ENCODE measurements around the gene MYO19.
"Not testable (repeated sequence)": the region's sequence is repeated elsewhere in the genome, so short reads cannot be mapped to it uniquely, and the experiment has no call there.

MYO19 gene

DNA sequence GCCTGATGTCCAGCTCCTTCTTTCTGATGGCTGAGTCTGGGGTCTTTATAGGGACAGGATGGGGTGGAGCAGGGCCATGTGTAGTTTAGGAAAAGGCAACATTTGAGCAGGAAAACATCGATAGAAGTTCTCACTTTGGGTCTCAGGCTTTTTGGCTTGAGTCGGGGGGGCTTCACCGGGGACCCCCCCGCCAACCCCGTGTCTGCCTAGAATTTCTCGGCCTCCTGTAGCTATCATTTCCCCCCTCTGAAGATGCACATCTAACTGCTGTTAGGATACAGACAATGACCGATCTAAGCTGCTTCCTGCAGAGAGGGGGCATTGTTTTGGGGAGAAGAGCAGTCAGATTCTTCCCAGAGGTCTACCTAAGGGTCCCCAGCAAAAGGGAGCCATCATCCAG lies 64.9 kb downstream of the MYO19 start:
- H3K9ac ChIP-seq (ENCODE audit: low read depth in 1 of 2, low read length in 2 of 2) = no peak overlapping the region
- peaks cover 3 to 13% of the 10 kb centered on the region in 2 donors for H3K27me3 ChIP-seq (ENCODE audit: control insufficient read depth in 2 of 2, insufficient read depth in 2 of 2, low read length in 2 of 2)
- H3K4me1 ChIP-seq (ENCODE audit: control insufficient read depth in 2 of 2, insufficient read depth in 2 of 2, low read length in 2 of 2) = no peaks in the 10 kb centered on the region
- no peaks in the 10 kb centered on the region for H3K9me3 ChIP-seq (ENCODE audit: control insufficient read depth in 2 of 2, low read length in 2 of 2)
- no peak overlapping the region for H3K27ac ChIP-seq (ENCODE audit: low read depth in 2 of 2, low read length in 2 of 2)
- no peak overlapping the region for H3K4me3 ChIP-seq (ENCODE audit: low read length in 2 of 2)
- H3K36me3 ChIP-seq (ENCODE audit: control insufficient read depth in 2 of 2, insufficient read depth in 2 of 2, low read length in 2 of 2) = no peaks in the 10 kb centered on the region

DNA sequence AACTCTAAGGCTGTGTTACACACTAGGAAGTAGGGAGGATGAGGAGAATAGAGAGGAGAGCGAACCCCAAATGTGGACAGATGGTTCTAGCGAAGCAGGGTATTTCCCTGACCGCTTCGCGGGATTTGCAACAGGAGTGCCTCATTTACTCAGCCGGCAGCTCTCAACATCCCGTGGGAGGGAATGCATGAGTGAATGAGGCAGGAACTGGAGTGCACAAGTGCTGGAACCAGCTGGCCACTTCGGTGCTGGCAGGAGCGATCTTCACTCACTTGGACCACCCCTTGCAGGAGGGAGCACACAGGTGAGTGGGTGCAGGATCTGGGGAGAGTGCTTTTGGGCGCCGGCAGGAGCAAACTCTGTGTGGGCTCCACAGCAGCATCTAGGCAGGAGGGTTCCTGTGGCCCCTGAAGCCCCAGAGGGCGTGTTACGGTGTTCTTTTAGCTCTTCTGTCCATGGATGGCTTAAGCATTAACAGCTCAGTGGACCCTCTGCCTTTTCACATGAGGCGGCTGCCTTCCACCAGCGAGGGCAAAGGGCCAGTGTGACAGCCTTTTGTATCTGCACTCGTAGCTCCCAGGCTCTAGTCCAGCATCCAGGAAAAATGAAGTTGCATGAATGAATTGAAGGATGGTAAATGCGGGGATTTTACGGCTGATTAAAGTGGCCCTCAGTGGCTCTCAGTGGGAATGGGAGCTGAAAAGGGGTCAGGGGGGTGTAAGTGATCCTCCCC lies 65.6 kb downstream of the MYO19 start:
- H3K4me1 ChIP-seq (ENCODE audit: control insufficient read depth in 2 of 2, insufficient read depth in 2 of 2, low read length in 2 of 2) = no peaks in the 10 kb centered on the region
- H3K36me3 ChIP-seq (ENCODE audit: control insufficient read depth in 2 of 2, insufficient read depth in 2 of 2, low read length in 2 of 2) = no peaks in the 10 kb centered on the region
- no peak overlapping the region for H3K9ac ChIP-seq (ENCODE audit: low read depth in 1 of 2, low read length in 2 of 2)
- no peak overlapping the region for H3K4me3 ChIP-seq (ENCODE audit: low read length in 2 of 2)
- H3K27me3 ChIP-seq (ENCODE audit: control insufficient read depth in 2 of 2, insufficient read depth in 2 of 2, low read length in 2 of 2) = peaks cover 3 to 13% of the 10 kb centered on the region in 2 donors
- no peak overlapping the region for H3K27ac ChIP-seq (ENCODE audit: low read depth in 2 of 2, low read length in 2 of 2)
- no peaks in the 10 kb centered on the region for H3K9me3 ChIP-seq (ENCODE audit: control insufficient read depth in 2 of 2, low read length in 2 of 2)

DNA sequence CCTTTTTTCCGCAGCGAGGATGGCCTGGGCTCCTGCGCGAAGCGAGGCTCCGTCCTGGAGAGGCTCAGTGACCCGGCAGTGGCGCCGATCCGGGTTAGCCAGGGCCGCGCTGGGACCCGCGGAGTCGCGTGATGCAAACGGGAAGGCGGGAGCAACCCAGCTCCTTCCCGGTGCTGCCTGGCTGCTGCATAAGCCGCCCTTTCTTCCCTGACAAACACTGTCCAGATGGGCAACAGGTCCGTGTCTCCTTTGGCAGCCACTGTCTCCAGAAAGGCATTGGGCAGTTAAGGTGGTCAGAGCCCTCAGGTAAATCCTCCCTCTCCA lies 69.9 kb downstream of the MYO19 start:
- Histone ChIP-seq H3K4me3 (ENCODE audit: low read length in 2 of 2) (no peak overlapping the region), H3K9ac (ENCODE audit: low read depth in 1 of 2, low read length in 2 of 2) (no peak overlapping the region), H3K36me3 (ENCODE audit: control insufficient read depth in 2 of 2, insufficient read depth in 2 of 2, low read length in 2 of 2) (no peaks in the 10 kb centered on the region), H3K27me3 (ENCODE audit: control insufficient read depth in 2 of 2, insufficient read depth in 2 of 2, low read length in 2 of 2) (peaks cover 3 to 18% of the 10 kb centered on the region in 2 donors), H3K27ac (ENCODE audit: low read depth in 2 of 2, low read length in 2 of 2) (no peak overlapping the region), H3K9me3 (ENCODE audit: control insufficient read depth in 2 of 2, low read length in 2 of 2) (no peaks in the 10 kb centered on the region), H3K4me1 (ENCODE audit: control insufficient read depth in 2 of 2, insufficient read depth in 2 of 2, low read length in 2 of 2) (no peaks in the 10 kb centered on the region)

DNA sequence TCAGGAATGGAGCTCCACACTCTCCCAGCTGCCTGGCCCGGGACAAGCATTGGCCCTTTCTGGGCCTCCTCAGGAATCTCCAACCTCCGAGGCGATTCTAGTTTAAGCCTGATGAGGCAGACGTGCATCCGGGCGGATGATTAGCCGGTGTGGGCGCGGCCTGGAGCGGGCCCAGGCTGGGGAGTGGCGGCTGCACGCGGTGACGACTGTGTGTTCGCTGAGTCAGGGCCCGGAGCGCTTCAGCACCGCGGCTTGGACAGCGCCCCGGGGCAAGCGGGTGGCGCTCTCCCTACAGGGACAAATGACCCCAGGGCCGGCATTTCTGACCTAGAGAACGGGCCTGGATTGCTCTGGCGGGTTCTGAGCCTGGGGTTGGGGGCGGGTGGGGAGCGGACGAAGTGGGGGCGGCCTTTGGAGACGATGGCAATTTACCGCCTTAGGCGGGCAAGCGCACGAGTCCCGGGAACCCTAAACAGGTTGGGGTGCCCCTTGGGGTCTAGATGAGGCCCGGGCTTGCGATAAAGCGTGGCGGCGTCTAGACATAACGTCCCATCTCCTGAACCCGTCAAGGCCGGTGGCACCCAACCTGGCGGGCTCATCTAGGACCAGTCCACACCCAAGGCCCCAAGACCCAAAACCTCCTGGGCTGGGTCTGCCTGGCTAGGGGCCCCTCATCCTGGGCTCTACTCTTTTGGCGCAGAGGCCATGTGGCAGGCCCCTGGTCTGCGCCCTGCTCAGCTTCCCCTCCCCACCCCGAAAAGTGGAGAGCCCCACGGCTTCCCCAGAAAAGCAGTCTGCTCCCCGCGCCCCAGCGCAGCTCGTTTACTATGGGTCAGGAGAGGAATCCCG lies 70.5 kb downstream of the MYO19 start:
- Histone ChIP-seq H3K27me3 (ENCODE audit: control insufficient read depth in 2 of 2, insufficient read depth in 2 of 2, low read length in 2 of 2) (peaks cover 3 to 15% of the 10 kb centered on the region in 2 donors), H3K4me1 (ENCODE audit: control insufficient read depth in 2 of 2, insufficient read depth in 2 of 2, low read length in 2 of 2) (no peaks in the 10 kb centered on the region), H3K36me3 (ENCODE audit: control insufficient read depth in 2 of 2, insufficient read depth in 2 of 2, low read length in 2 of 2) (no peaks in the 10 kb centered on the region), H3K27ac (ENCODE audit: low read depth in 2 of 2, low read length in 2 of 2) (no peak overlapping the region), H3K9ac (ENCODE audit: low read depth in 1 of 2, low read length in 2 of 2) (no peak overlapping the region), H3K4me3 (ENCODE audit: low read length in 2 of 2) (no peak overlapping the region), H3K9me3 (ENCODE audit: control insufficient read depth in 2 of 2, low read length in 2 of 2) (no peaks in the 10 kb centered on the region)

DNA sequence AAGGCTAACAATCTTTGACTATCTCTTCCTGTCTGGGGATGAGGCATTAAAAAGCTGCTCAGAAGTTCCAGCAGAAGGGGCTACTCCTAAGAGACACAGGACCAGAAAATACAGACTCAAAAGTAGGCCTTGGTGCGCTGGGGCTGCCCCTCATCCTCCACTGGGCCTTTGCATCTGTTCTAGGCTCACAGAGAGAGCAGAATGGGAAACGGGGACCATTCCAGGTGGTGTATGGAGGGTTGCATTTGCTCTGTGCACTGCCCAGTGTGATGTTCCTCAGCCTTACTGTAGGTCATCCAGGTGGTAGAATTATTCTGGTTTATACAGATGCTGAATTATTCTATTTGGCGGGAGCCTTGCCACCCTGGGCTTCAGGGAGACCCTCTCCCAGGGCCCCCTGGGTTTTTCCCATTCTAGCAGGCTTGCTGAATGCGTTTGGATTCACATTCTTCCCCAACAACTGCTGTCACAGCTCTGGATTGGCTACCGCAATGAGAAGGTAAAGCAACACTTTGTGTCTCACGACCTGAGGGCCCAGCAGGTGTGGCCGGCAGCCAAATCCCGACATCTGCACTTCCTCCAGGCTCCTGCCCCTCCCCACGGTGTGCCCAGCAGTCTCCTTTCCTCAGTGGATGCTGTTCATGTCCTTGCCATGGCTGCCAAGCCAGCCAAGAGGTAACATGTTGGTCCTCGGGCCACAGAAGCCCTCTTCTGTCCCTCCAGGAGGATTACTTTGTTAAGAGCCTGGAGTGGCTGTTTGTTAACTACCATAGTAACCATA lies 73.1 kb downstream of the MYO19 start:
- Histone ChIP-seq H3K36me3 (ENCODE audit: control insufficient read depth in 2 of 2, insufficient read depth in 2 of 2, low read length in 2 of 2) (no peaks in the 10 kb centered on the region), H3K9me3 (ENCODE audit: control insufficient read depth in 2 of 2, low read length in 2 of 2) (no peaks in the 10 kb centered on the region), H3K4me3 (ENCODE audit: low read length in 2 of 2) (no peak overlapping the region), H3K9ac (ENCODE audit: low read depth in 1 of 2, low read length in 2 of 2) (no peak overlapping the region), H3K4me1 (ENCODE audit: control insufficient read depth in 2 of 2, insufficient read depth in 2 of 2, low read length in 2 of 2) (no peaks in the 10 kb centered on the region), H3K27ac (ENCODE audit: low read depth in 2 of 2, low read length in 2 of 2) (no peak overlapping the region), H3K27me3 (ENCODE audit: control insufficient read depth in 2 of 2, insufficient read depth in 2 of 2, low read length in 2 of 2) (peaks cover 3 to 13% of the 10 kb centered on the region in 2 donors)

DNA sequence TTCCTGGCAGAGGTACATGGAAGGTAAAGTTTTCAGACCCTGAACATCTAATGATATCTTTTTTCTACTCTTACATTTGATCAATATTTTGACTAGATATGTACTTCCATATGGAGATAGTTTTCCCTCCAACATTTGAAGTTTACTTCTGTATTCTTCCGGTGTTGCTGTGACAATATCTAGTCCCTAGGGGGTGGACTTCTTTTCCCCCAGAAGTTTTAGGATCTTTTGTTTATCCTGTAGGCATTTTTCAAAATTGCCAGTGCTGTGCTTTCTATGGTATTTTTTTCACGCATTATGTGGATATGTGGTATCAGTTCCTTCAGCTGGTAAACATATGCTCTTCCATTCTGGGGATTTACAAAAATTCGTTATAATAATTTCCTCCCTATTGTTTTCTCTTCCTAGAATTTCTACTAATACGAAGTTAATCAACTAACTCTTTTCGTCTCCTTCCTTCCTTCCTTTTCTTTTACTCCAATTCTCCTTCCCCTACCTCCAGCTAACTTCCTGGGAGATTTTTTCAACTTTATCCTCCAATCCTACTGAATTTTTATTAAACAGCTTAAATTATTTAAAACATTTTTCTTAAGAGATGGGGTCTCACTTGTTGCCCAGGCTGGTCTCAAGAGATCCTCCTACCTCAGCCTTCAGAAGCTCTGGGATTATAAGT lies 74.3 kb downstream of the MYO19 start:
- peaks cover 3 to 11% of the 10 kb centered on the region in 2 donors for H3K27me3 ChIP-seq (ENCODE audit: control insufficient read depth in 2 of 2, insufficient read depth in 2 of 2, low read length in 2 of 2)

DNA sequence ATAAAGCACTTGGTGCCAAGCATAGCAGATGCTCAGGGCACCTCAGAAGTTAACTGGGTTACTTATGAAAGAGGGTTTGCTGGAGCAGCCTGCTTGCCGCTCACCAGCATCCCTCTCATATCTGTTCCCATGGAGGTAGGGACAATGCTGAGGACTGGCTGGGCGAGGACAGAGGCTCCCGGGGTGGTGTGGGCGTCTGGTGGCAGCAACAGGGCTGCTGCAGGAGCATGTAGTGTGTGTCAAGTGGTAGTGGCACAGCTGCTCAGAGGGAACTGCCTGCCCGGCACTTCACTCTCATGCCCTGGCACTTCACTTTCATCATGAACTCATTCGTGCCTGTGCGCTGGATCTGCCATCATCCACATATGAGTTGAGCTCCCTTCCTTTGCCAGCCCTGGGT lies 75.1 kb downstream of the MYO19 start:
- Histone ChIP-seq H3K27me3 (ENCODE audit: control insufficient read depth in 2 of 2, insufficient read depth in 2 of 2, low read length in 2 of 2) (peaks cover 3 to 7% of the 10 kb centered on the region in 2 donors), H3K9ac (ENCODE audit: low read depth in 1 of 2, low read length in 2 of 2) (no peak overlapping the region), H3K36me3 (ENCODE audit: control insufficient read depth in 2 of 2, insufficient read depth in 2 of 2, low read length in 2 of 2) (no peaks in the 10 kb centered on the region), H3K9me3 (ENCODE audit: control insufficient read depth in 2 of 2, low read length in 2 of 2) (no peaks in the 10 kb centered on the region), H3K4me1 (ENCODE audit: control insufficient read depth in 2 of 2, insufficient read depth in 2 of 2, low read length in 2 of 2) (no peaks in the 10 kb centered on the region), H3K27ac (ENCODE audit: low read depth in 2 of 2, low read length in 2 of 2) (no peak overlapping the region), H3K4me3 (ENCODE audit: low read length in 2 of 2) (no peak overlapping the region)

More for the DNA sequence above, 74.3 kb downstream of the MYO19 start:
- H3K27ac ChIP-seq (ENCODE audit: low read depth in 2 of 2, low read length in 2 of 2) = no peak overlapping the region
- no peaks in the 10 kb centered on the region for H3K9me3 ChIP-seq (ENCODE audit: control insufficient read depth in 2 of 2, low read length in 2 of 2)
- H3K4me3 ChIP-seq (ENCODE audit: low read length in 2 of 2) = no peak overlapping the region
- no peaks in the 10 kb centered on the region for H3K36me3 ChIP-seq (ENCODE audit: control insufficient read depth in 2 of 2, insufficient read depth in 2 of 2, low read length in 2 of 2)
- no peak overlapping the region for H3K9ac ChIP-seq (ENCODE audit: low read depth in 1 of 2, low read length in 2 of 2)
- H3K4me1 ChIP-seq (ENCODE audit: control insufficient read depth in 2 of 2, insufficient read depth in 2 of 2, low read length in 2 of 2) = no peaks in the 10 kb centered on the region

DNA sequence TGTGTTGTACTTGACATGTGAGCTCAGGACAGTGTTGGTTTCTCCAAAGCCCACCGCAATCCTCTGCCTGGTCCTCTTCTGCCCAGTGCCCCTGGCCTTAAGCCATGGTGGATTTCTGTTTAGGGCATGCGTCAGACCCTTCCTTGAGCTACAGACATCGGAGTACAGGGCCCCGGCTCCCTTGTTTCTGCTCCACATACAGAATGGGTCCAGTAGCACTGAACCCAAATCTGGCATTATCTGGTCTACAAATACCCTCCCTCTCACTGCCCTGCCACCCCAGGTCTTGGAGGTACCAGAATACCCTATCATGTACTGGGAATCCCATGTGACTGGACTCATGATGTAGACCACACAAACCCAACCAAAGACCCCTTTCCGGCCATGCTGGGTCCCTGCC lies 75.6 kb downstream of the MYO19 start:
- H3K4me3 ChIP-seq (ENCODE audit: low read length in 2 of 2) = no peak overlapping the region
- H3K36me3 ChIP-seq (ENCODE audit: control insufficient read depth in 2 of 2, insufficient read depth in 2 of 2, low read length in 2 of 2) = no peaks in the 10 kb centered on the region
- no peak overlapping the region for H3K27ac ChIP-seq (ENCODE audit: low read depth in 2 of 2, low read length in 2 of 2)
- H3K4me1 ChIP-seq (ENCODE audit: control insufficient read depth in 2 of 2, insufficient read depth in 2 of 2, low read length in 2 of 2) = no peaks in the 10 kb centered on the region
- no peaks in the 10 kb centered on the region for H3K9me3 ChIP-seq (ENCODE audit: control insufficient read depth in 2 of 2, low read length in 2 of 2)
- H3K9ac ChIP-seq (ENCODE audit: low read depth in 1 of 2, low read length in 2 of 2) = no peak overlapping the region
- peaks cover 3 to 7% of the 10 kb centered on the region in 2 donors for H3K27me3 ChIP-seq (ENCODE audit: control insufficient read depth in 2 of 2, insufficient read depth in 2 of 2, low read length in 2 of 2)

DNA sequence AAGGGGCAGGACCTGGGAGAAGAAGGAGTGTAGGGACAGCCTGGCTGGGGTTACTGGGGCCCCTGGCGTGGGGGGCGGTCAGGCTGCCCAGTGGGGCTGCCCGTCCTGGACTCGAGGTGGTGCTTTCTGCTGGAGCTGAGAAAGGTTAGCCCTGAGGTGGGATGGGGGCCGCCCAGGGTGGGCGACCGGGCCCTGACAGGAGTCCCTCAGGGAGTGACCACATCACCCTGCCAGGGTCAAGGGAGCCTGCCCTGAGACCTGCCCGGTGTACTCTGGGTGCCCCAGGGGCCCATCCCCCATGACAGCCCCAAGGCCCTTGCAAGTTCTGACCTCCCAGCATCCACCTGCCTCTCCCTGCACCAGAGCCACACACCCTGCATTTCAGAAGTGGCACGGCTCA lies 77.0 kb downstream of the MYO19 start:
- not testable (repeated sequence) for H3K27me3 ChIP-seq (ENCODE audit: control insufficient read depth in 2 of 2, insufficient read depth in 2 of 2, low read length in 2 of 2); H3K36me3 ChIP-seq (ENCODE audit: control insufficient read depth in 2 of 2, insufficient read depth in 2 of 2, low read length in 2 of 2); H3K4me3 ChIP-seq (ENCODE audit: low read length in 2 of 2); H3K9me3 ChIP-seq (ENCODE audit: control insufficient read depth in 2 of 2, low read length in 2 of 2); H3K27ac ChIP-seq (ENCODE audit: low read depth in 2 of 2, low read length in 2 of 2); H3K9ac ChIP-seq (ENCODE audit: low read depth in 1 of 2, low read length in 2 of 2); H3K4me1 ChIP-seq (ENCODE audit: control insufficient read depth in 2 of 2, insufficient read depth in 2 of 2, low read length in 2 of 2)

Data from mucosa of rectum (tissue), 2 donors.